Measurements from ENCODE around the gene CHRM2. TPM values are rescaled to one million over a fixed set of nuclear protein-coding genes. Genes with fewer than 3 reads are reported as not detected.

The CHRM2 gene
- total RNA-seq, 1 donor from 2014 or later, result not detected

DNA sequence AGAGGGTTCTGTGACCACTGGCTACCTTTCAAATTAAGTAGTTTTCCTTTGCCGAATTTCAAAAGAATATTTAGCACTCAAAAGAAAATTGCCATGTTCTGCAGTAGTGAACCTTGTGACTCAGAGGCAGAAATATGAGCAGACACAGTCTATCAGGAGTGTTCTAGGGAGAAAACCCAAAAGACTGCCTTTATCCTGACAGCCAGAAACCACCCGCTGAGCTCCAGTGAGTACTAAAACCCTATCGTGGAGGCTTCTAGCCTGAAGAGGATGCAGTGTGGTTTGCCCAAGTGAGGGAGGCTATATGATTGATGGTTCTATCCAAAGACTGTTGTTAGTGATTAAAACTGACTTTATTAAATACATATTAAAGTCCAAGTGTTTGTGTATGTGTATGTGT is 21.9 kb downstream of the CHRM2 start:
- TF ChIP-seq EZH2phosphoT487 (IDR thresholded peaks at IDR 0.05), result no peak
- peaks cover 3% of the 10 kb centered on the region for H3K27me3 Mint-ChIP-seq (ENCODE audit: insufficient read depth, low read depth)
- no peaks in the 10 kb centered on the region for H3K36me3 Mint-ChIP-seq
- peaks cover 2% of the 10 kb centered on the region for H3K9me3 Mint-ChIP-seq
- no peak for DNase-seq (ENCODE audit: low spot score)
- H3K4me3 Mint-ChIP-seq, result no peak overlapping the region
- no peak overlapping the region for H3K27ac Mint-ChIP-seq
- Histone ChIP-seq H3K36me3 (no peaks in the 10 kb centered on the region), H3K27me3 (no peaks in the 10 kb centered on the region), H2AFZ (replicated peaks) (no peak overlapping the region), H3K4me3 (no peak overlapping the region), H4K20me1 (ENCODE audit: low read depth) (no peaks in the 10 kb centered on the region), H3K4me2 (no peak overlapping the region), H3K9me3 (ENCODE audit: low read depth) (no peaks in the 10 kb centered on the region), H3K27ac (no peak overlapping the region), H3K4me1 (no peaks in the 10 kb centered on the region), H3K79me2 (ENCODE audit: low read depth) (no peaks in the 10 kb centered on the region), H3K9ac (no peak overlapping the region), H3F3A (ENCODE audit: low read depth) (no peaks in the 10 kb centered on the region)
- H3K4me1 Mint-ChIP-seq, result no peaks in the 10 kb centered on the region

GRCh38 chr7:136891850-136892249 is 23.4 kb downstream of the CHRM2 start:
- Histone ChIP-seq H3K4me2 (no peak overlapping the region), H3K9me3 (ENCODE audit: low read depth) (no peaks in the 10 kb centered on the region), H3K27me3 (no peaks in the 10 kb centered on the region), H3K4me3 (no peak overlapping the region), H3K79me2 (ENCODE audit: low read depth) (no peaks in the 10 kb centered on the region), H3K4me1 (no peaks in the 10 kb centered on the region), H3K36me3 (no peaks in the 10 kb centered on the region), H3F3A (ENCODE audit: low read depth) (no peaks in the 10 kb centered on the region), H4K20me1 (ENCODE audit: low read depth) (no peaks in the 10 kb centered on the region), H3K27ac (no peak overlapping the region), H3K9ac (no peak overlapping the region), H2AFZ (replicated peaks) (no peak overlapping the region)
- peaks cover under 1% of the 10 kb centered on the region for H3K9me3 Mint-ChIP-seq
- TF ChIP-seq EZH2 (IDR thresholded peaks at IDR 0.05) (no peak), EZH2phosphoT487 (IDR thresholded peaks at IDR 0.05) (no peak)
- TF ChIP-seq, protein P1, sequence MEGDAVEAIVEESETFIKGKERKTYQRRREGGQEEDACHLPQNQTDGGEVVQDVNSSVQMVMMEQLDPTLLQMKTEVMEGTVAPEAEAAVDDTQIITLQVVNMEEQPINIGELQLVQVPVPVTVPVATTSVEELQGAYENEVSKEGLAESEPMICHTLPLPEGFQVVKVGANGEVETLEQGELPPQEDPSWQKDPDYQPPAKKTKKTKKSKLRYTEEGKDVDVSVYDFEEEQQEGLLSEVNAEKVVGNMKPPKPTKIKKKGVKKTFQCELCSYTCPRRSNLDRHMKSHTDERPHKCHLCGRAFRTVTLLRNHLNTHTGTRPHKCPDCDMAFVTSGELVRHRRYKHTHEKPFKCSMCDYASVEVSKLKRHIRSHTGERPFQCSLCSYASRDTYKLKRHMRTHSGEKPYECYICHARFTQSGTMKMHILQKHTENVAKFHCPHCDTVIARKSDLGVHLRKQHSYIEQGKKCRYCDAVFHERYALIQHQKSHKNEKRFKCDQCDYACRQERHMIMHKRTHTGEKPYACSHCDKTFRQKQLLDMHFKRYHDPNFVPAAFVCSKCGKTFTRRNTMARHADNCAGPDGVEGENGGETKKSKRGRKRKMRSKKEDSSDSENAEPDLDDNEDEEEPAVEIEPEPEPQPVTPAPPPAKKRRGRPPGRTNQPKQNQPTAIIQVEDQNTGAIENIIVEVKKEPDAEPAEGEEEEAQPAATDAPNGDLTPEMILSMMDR (IDR thresholded peaks at IDR 0.05), result no peak
- H3K36me3 Mint-ChIP-seq, result no peaks in the 10 kb centered on the region
- H3K4me1 Mint-ChIP-seq, result no peaks in the 10 kb centered on the region
- no peak for DNase-seq (ENCODE audit: low spot score)
- peaks cover 3% of the 10 kb centered on the region for H3K27me3 Mint-ChIP-seq (ENCODE audit: insufficient read depth, low read depth)
- no peak overlapping the region for H3K4me3 Mint-ChIP-seq
- no peak overlapping the region for H3K27ac Mint-ChIP-seq

GRCh38 chr7:136894789-136895188 is 26.3 kb downstream of the CHRM2 start:
- Mint-ChIP-seq H3K27ac (no peak overlapping the region), H3K4me3 (no peak overlapping the region), H3K36me3 (no peaks in the 10 kb centered on the region), H3K27me3 (ENCODE audit: insufficient read depth, low read depth) (no peaks in the 10 kb centered on the region), H3K9me3 (no peaks in the 10 kb centered on the region), H3K4me1 (no peaks in the 10 kb centered on the region)
- Histone ChIP-seq H2AFZ (replicated peaks) (no peak overlapping the region), H3K27me3 (no peaks in the 10 kb centered on the region), H3K36me3 (no peaks in the 10 kb centered on the region), H3K79me2 (ENCODE audit: low read depth) (no peaks in the 10 kb centered on the region), H3K4me3 (no peak overlapping the region), H3F3A (ENCODE audit: low read depth) (no peaks in the 10 kb centered on the region), H3K27ac (no peak overlapping the region), H3K4me2 (no peak overlapping the region), H3K9me3 (ENCODE audit: low read depth) (no peaks in the 10 kb centered on the region), H3K4me1 (no peaks in the 10 kb centered on the region), H4K20me1 (ENCODE audit: low read depth) (no peaks in the 10 kb centered on the region), H3K9ac (no peak overlapping the region)
- TF ChIP-seq, protein P1 (IDR thresholded peaks at IDR 0.05), result no peak
- TF ChIP-seq EZH2 (IDR thresholded peaks at IDR 0.05), result no peak
- no peak for TF ChIP-seq EZH2phosphoT487 (IDR thresholded peaks at IDR 0.05)
- no peak for DNase-seq (ENCODE audit: low spot score)

- TF ChIP-seq EZH2phosphoT487 (IDR thresholded peaks at IDR 0.05), result no peak
- no peak for TF ChIP-seq EZH2 (IDR thresholded peaks at IDR 0.05)
- TF ChIP-seq, protein P1 (IDR thresholded peaks at IDR 0.05), result no peak
- H3K4me2 ChIP-seq, result no peak overlapping the region
- no peaks in the 10 kb centered on the region for H3K79me2 ChIP-seq (ENCODE audit: low read depth)
- no peaks in the 10 kb centered on the region for H3K9me3 ChIP-seq (ENCODE audit: low read depth)
- H2AFZ ChIP-seq (replicated peaks), result no peak overlapping the region
- DNase-seq (ENCODE audit: low spot score), result no peak
- Mint-ChIP-seq H3K4me1 (no peaks in the 10 kb centered on the region), H3K27ac (no peak overlapping the region), H3K36me3 (no peaks in the 10 kb centered on the region), H3K9me3 (no peaks in the 10 kb centered on the region), H3K27me3 (ENCODE audit: insufficient read depth, low read depth) (no peaks in the 10 kb centered on the region), H3K4me3 (no peak overlapping the region)
- no peak overlapping the region for H3K9ac ChIP-seq
- H3K36me3 ChIP-seq, result no peaks in the 10 kb centered on the region
- no peaks in the 10 kb centered on the region for H3F3A ChIP-seq (ENCODE audit: low read depth)
- no peaks in the 10 kb centered on the region for H3K27me3 ChIP-seq
- no peak overlapping the region for H3K4me3 ChIP-seq
- no peak overlapping the region for H3K27ac ChIP-seq
- no peaks in the 10 kb centered on the region for H3K4me1 ChIP-seq
- H4K20me1 ChIP-seq (ENCODE audit: low read depth), result no peaks in the 10 kb centered on the region
Observed at GRCh38 chr7:136897676-136898075, 29.2 kb downstream of the CHRM2 start.
